SK-N-MC (cell line): Measurements from ENCODE around the gene RPL34.

Experiments used
- DNase-seq: peaks from one replicate; pipeline ENCODE4 v3.0.0-alpha.2; 2011; ENCODE audit warnings: low read depth, low spot score
- H3K27ac ChIP-seq: fragments of 200-600 bp; sonication (generic); 2 replicates; pipeline ENCODE4 v1.5.1; 2016; ENCODE audit warnings: mixed run types
- H3K36me3 ChIP-seq: fragments of 200-600 bp; sonication (generic); 2 replicates; pipeline ENCODE4 v1.6.1; 2017; ENCODE audit warnings: antibody characterized with exemption, low read length, mixed read lengths; ENCODE audit not compliant: insufficient read depth
- H3K4me3 ChIP-seq: fragments of 200-600 bp; sonication (generic); 2 replicates; pipeline ENCODE4 v1.5.1; 2016
- H3K9ac ChIP-seq: fragments of 200-600 bp; sonication (generic); 2 replicates; pipeline ENCODE4 v1.8.0; 2017; ENCODE audit warnings: mixed run types, mixed read lengths; ENCODE audit not compliant: insufficient read length
- H3K9me3 ChIP-seq: fragments of 200-600 bp; sonication (generic); 2 replicates; pipeline ENCODE4 v1.6.1; 2017; ENCODE audit warnings: low read depth, mild to moderate bottlenecking, antibody characterized with exemption, low read length, moderate library complexity, mixed read lengths
- EZH2 ChIP-seq: fragments of 200-600 bp; sonication (generic); IDR thresholded peaks from one replicate; pipeline ENCODE4 v1.6.1; 2017; ENCODE audit warnings: antibody characterized with exemption
- FOXP2 ChIP-seq: optimal IDR thresholded peaks from 2 replicates; pipeline ENCODE3; 2011; ENCODE audit warnings: mild to moderate bottlenecking, moderate library complexity; ENCODE audit not compliant: insufficient read depth; ENCODE audit errors: extremely low read length, control extremely low read depth
- POLR2AphosphoS5 ChIP-seq: IDR thresholded peaks from 2 replicates; pipeline ENCODE4 v1.6.1; 2012; ENCODE audit warnings: mild to moderate bottlenecking, low read depth, low read length, borderline replicate concordance

RPL34 gene

GRCh38 chr4:108619372-108620100, 840 bp upstream of the RPL34 start:
- Histone ChIP-seq H3K27ac (no peak overlapping the region), H3K9me3 (no peaks in the 10 kb centered on the region), H3K4me3 (peak overlapping the region; percentile 86), H3K36me3 (peaks cover 37% of the 10 kb centered on the region), H3K9ac (peak overlapping the region; percentile 69)
- TF ChIP-seq FOXP2 (no peak), EZH2 (no peak), POLR2AphosphoS5 (no peak)
- DNase-seq = no peak

GRCh38 chr4:108620933-108621905, 843 bp downstream of the RPL34 start:
- peaks cover 54% of the 10 kb centered on the region for H3K36me3 ChIP-seq
- peak overlapping the region; percentile 99 for H3K9ac ChIP-seq
- no peaks in the 10 kb centered on the region for H3K9me3 ChIP-seq
- TF ChIP-seq FOXP2 (no peak), POLR2AphosphoS5 (0 out of 2 replicates have a peak, but pooled peaks have one; percentile 0), EZH2 (no peak)
- H3K4me3 ChIP-seq = peak overlapping the region; percentile 86
- H3K27ac ChIP-seq = peak overlapping the region; percentile 88
- no peak for DNase-seq

- Histone ChIP-seq H3K36me3 (peaks cover 62% of the 10 kb centered on the region), H3K9ac (peak overlapping the region; percentile 99), H3K27ac (peak overlapping the region; percentile 20; the same call in 1 of the 2 replicates), H3K9me3 (no peaks in the 10 kb centered on the region), H3K4me3 (peak overlapping the region; percentile 86)
- TF ChIP-seq POLR2AphosphoS5 = no peak
- TF ChIP-seq EZH2 = no peak
- no peak for TF ChIP-seq FOXP2
- no peak for DNase-seq
Observed at GRCh38 chr4:108622022-108622421, 1.6 kb downstream of the RPL34 start.

- DNase-seq = no peak
- Histone ChIP-seq H3K9ac (peak overlapping the region; percentile 99), H3K4me3 (peak overlapping the region; percentile 86), H3K36me3 (peaks cover 70% of the 10 kb centered on the region), H3K9me3 (no peaks in the 10 kb centered on the region), H3K27ac (peak overlapping the region; percentile 20; the same call in 1 of the 2 replicates)
- TF ChIP-seq POLR2AphosphoS5 (no peak), EZH2 (no peak), FOXP2 (no peak)
Observed at GRCh38 chr4:108622828-108623227, 2.5 kb downstream of the RPL34 start.

GRCh38 chr4:108624263-108625056, 4.1 kb downstream of the RPL34 start:
- Histone ChIP-seq H3K9me3 (no peaks in the 10 kb centered on the region), H3K4me3 (peak overlapping the region; percentile 46), H3K36me3 (peaks cover 85% of the 10 kb centered on the region), H3K9ac (peak overlapping the region; percentile 16), H3K27ac (0 out of 2 replicates have a peak overlapping the region, but pooled peaks have one; percentile 15)
- TF ChIP-seq POLR2AphosphoS5 = no peak
- no peak for TF ChIP-seq EZH2
- TF ChIP-seq FOXP2 = no peak
- no peak for DNase-seq

- no peak for TF ChIP-seq POLR2AphosphoS5
- TF ChIP-seq EZH2 = no peak
- no peak for TF ChIP-seq FOXP2
- no peak overlapping the region for H3K4me3 ChIP-seq
- DNase-seq = no peak
- 0 out of 2 replicates have a peak overlapping the region, but pooled peaks have one; percentile 30 for H3K27ac ChIP-seq
- peaks cover 99% of the 10 kb centered on the region for H3K36me3 ChIP-seq
- H3K9me3 ChIP-seq = no peaks in the 10 kb centered on the region
- no peak overlapping the region for H3K9ac ChIP-seq
Observed at GRCh38 chr4:108626056-108626455, 5.7 kb downstream of the RPL34 start.

GRCh38 chr4:108628411-108628810, 8.0 kb downstream of the RPL34 start:
- peaks cover 99% of the 10 kb centered on the region for H3K36me3 ChIP-seq
- H3K9me3 ChIP-seq = no peaks in the 10 kb centered on the region
- no peak overlapping the region for H3K4me3 ChIP-seq
- H3K9ac ChIP-seq = no peak overlapping the region
- no peak for DNase-seq
- peak overlapping the region; percentile 54 for H3K27ac ChIP-seq
- TF ChIP-seq EZH2 = no peak
- no peak; the same call in 1 of the 2 replicates for TF ChIP-seq POLR2AphosphoS5
- no peak for TF ChIP-seq FOXP2

GRCh38 chr4:108635070-108635655, 14.8 kb downstream of the RPL34 start:
- Histone ChIP-seq H3K9ac (no peak overlapping the region), H3K27ac (peak overlapping the region; percentile 78), H3K36me3 (peaks cover 48% of the 10 kb centered on the region), H3K9me3 (no peaks in the 10 kb centered on the region), H3K4me3 (no peak overlapping the region)
- TF ChIP-seq POLR2AphosphoS5 (peak; percentile 40; the same call in 1 of the 2 replicates), EZH2 (no peak)
- no peak for DNase-seq
